ENCODE measurements around the gene NINJ1. TPM values are rescaled to one million over a fixed set of nuclear protein-coding genes. Genes with fewer than 3 reads are reported as not detected.

NINJ1 gene
- total and polyA plus RNA-seq, 2 of the 4 experiments (the other 2 are of a cell fraction), result 21.9 to 38.8 TPM

- no peak overlapping the region for H3K4me3 ChIP-seq (ENCODE audit: insufficient read depth, low read depth, low read length)
- H3K27me3 ChIP-seq (ENCODE audit: control insufficient read depth, insufficient read depth, low read length), result peaks cover 19% of the 10 kb centered on the region
- H3K14ac ChIP-seq (replicated peaks; ENCODE audit: low read depth, low read length), result no peak overlapping the region
- BruUV-seq (replicated peaks), result no TSS peak
- CTCF ChIA-PET, result no interaction called here
- H2BK20ac ChIP-seq (ENCODE audit: low read depth, low read length), result no peak overlapping the region
- no peak overlapping the region for H4K5ac ChIP-seq (ENCODE audit: low read depth, low read length)
- no peaks in the 10 kb centered on the region for H3K9me3 ChIP-seq (ENCODE audit: control insufficient read depth, insufficient read depth, low read length)
- H3K27ac ChIP-seq (ENCODE audit: insufficient read depth, low read length), result no peak overlapping the region
- no peak overlapping the region for H3K18ac ChIP-seq (ENCODE audit: low read depth, low read length)
- H4K91ac ChIP-seq (ENCODE audit: insufficient read depth, low read depth, low read length), result no peak overlapping the region
- H3K4me2 ChIP-seq (ENCODE audit: low read depth, low read length), result no peak overlapping the region
- H3K23ac ChIP-seq (ENCODE audit: low read depth, low read length), result no peak overlapping the region
- no peak overlapping the region for H2AK5ac ChIP-seq (ENCODE audit: low read depth, low read length)
- no peak overlapping the region for H3K9ac ChIP-seq (ENCODE audit: low read depth, low read length)
- H2BK120ac ChIP-seq (ENCODE audit: low read depth, low read length), result no peak overlapping the region
- in situ Hi-C loops (cut with MboI; ENCODE audit: low sequenced_read_pairs) (loop anchor here (25.0 kb wide), 1 partner anchor 795 kb away; the partner anchor contains the start of gene BARX1), dilution Hi-C loops (cut with HindIII; ENCODE audit: low sequenced_read_pairs, unreplicated experiment) (no loop called here), intact Hi-C loops (cut with micrococcal nuclease) (loop anchor here (10.0 kb wide), 2 partner anchors 212 to 798 kb away; no protein-coding TSS in a partner anchor)
- H2AFZ ChIP-seq (replicated peaks; ENCODE audit: low read length, poor library complexity), result no peak overlapping the region
- no peak overlapping the region for H2AK9ac ChIP-seq (replicated peaks; ENCODE audit: low read depth, low read length, poor library complexity)
- H3K56ac ChIP-seq (ENCODE audit: extremely low read depth, insufficient read depth, low read length), result no peak overlapping the region
- no peaks in the 10 kb centered on the region for H3K9me1 ChIP-seq (ENCODE audit: insufficient read depth, low read length)
- DNase-seq, result no peak
- H2BK5ac ChIP-seq (ENCODE audit: low read depth, low read length, poor library complexity, severe bottlenecking), result no peak overlapping the region
- ATAC-seq (ENCODE audit: low read depth), result no peak
- H3K4me1 ChIP-seq (ENCODE audit: control insufficient read depth, insufficient read depth, low read length), result no peaks in the 10 kb centered on the region
- H4K8ac ChIP-seq (ENCODE audit: low read depth in 2 of 2, low read length in 2 of 2), result no peak overlapping the region
- H4K20me1 ChIP-seq (ENCODE audit: insufficient read depth, low read length), result no peaks in the 10 kb centered on the region
- no peak overlapping the region for H2BK15ac ChIP-seq (ENCODE audit: low read depth, low read length)
- no peak for TF ChIP-seq RFX5 (IDR thresholded peaks at IDR 0.05; ENCODE audit: low read depth, low read length)
- TF ChIP-seq MAFK (IDR thresholded peaks at IDR 0.05; ENCODE audit: low read depth, low read length), result no peak
- no peak for TF ChIP-seq NFE2L2 (IDR thresholded peaks at IDR 0.05; ENCODE audit: low read depth, low read length)
- TF ChIP-seq RAD21 (IDR thresholded peaks at IDR 0.05; ENCODE audit: low read length), result no peak
- no peak for TF ChIP-seq USF2 (IDR thresholded peaks at IDR 0.05; ENCODE audit: low read depth, low read length)
- no peak for TF ChIP-seq POLR2A (IDR thresholded peaks at IDR 0.05; ENCODE audit: low read depth, low read length)
- TF ChIP-seq SMC3 (IDR thresholded peaks at IDR 0.05; ENCODE audit: low read depth, low read length), result no peak
- no peak for TF ChIP-seq ELK1 (IDR thresholded peaks at IDR 0.05; ENCODE audit: borderline replicate concordance, low read depth, low read length)
- no peak for TF ChIP-seq CHD1 (IDR thresholded peaks at IDR 0.05; ENCODE audit: low read depth, low read length)
- TF ChIP-seq CTCF (conservative IDR thresholded peaks at IDR 0.05; ENCODE audit: low read depth, low read length), result no peak
- TF ChIP-seq MXI1 (IDR thresholded peaks at IDR 0.05; ENCODE audit: borderline replicate concordance, low read depth, low read length), result no peak
- TF ChIP-seq CEBPB (IDR thresholded peaks at IDR 0.05; ENCODE audit: low read depth, low read length), result no peak
- no peak for TF ChIP-seq FOS (IDR thresholded peaks at IDR 0.05; ENCODE audit: low read depth, low read length)
- no peak for TF ChIP-seq RCOR1 (IDR thresholded peaks at IDR 0.05; ENCODE audit: insufficient replicate concordance, low read length)
- TF ChIP-seq BHLHE40 (IDR thresholded peaks at IDR 0.05; ENCODE audit: low read depth, low read length), result no peak
- H3K36me3 ChIP-seq (ENCODE audit: control insufficient read depth, insufficient read depth, low read length), result no peaks in the 10 kb centered on the region
- H3K4ac ChIP-seq (ENCODE audit: low read depth, low read length), result no peak overlapping the region
- WGBS, 2 experiments (ENCODE audit: extremely low coverage in 2 of 2, insufficient read length in 1 of 2), result 82% methylated on average over 3 of the region's 6 CpGs; no CpG with 5 or more reads in 1 of the 2 experiments
- POLR2A ChIA-PET (ENCODE audit: unreplicated experiment), result no interaction called here
- H3K79me1 ChIP-seq (ENCODE audit: low read depth in 1 of 2, low read length in 2 of 2), result no peaks in the 10 kb centered on the region
These were observed 33.1 kb upstream of the NINJ1 start for GRCh38 chr9:93167185-93167584.
